Left ventricle myocardium superior (tissue), 1 donor: Measurements from ENCODE around the gene APH1A. TPM values are rescaled to one million over a fixed set of nuclear protein-coding genes. Genes with fewer than 3 reads are reported as not detected.
"Not testable (repeated sequence)": the region's sequence is repeated elsewhere in the genome, so short reads cannot be mapped to it uniquely, and the experiment has no call there.

Source experiments
- ATAC-seq: fragments of 200-7000 bp; cut with Tn5 transposase; one replicate; pipeline ENCODE4 v1.9.1; 2020; ENCODE audit warnings: mild to moderate bottlenecking, moderate library complexity
- DNase-seq: peaks from one replicate; pipeline ENCODE4 v3.0.0-alpha.2; 2020
- intact Hi-C: fragments of 100-400 bp; cut with micrococcal nuclease; formaldehyde crosslinking; loops from one replicate; pipeline ENCODE4 v1.11.0; 2022
- long read RNA-seq: library from polyadenylated mRNA; unstranded; transcript quantifications from one replicate; pipeline ENCODE4 v2.0.0, GENCODE V29; 2021
- total RNA-seq: library from RNA; stranded (reverse); fragmentation: NEBNext Ultra II Directional; extraction: Animal tissue kit (Norgen Biotek cat#: 25700); gene quantifications from one replicate; pipeline ENCODE4 v1.2.1, GENCODE V29; 2021
- donor health status: DM: no; HTN: yes; CAD: no; lungs with severe emphysema.

The APH1A gene
- total RNA-seq, result 58.5 TPM
- long read RNA-seq, transcript APH1A-203 (7 exons, 1,713 nt), result minor isoform, 5 of 19 reads
- long read RNA-seq, transcript APH1A-202 (6 exons, 2,353 nt), result major isoform, 6 of 19 reads
- long read RNA-seq, partial matches to known transcripts, result 3 of 19 reads
- long read RNA-seq, other reads (novel, unspliced or antisense), result 5 of 19 reads

DNA sequence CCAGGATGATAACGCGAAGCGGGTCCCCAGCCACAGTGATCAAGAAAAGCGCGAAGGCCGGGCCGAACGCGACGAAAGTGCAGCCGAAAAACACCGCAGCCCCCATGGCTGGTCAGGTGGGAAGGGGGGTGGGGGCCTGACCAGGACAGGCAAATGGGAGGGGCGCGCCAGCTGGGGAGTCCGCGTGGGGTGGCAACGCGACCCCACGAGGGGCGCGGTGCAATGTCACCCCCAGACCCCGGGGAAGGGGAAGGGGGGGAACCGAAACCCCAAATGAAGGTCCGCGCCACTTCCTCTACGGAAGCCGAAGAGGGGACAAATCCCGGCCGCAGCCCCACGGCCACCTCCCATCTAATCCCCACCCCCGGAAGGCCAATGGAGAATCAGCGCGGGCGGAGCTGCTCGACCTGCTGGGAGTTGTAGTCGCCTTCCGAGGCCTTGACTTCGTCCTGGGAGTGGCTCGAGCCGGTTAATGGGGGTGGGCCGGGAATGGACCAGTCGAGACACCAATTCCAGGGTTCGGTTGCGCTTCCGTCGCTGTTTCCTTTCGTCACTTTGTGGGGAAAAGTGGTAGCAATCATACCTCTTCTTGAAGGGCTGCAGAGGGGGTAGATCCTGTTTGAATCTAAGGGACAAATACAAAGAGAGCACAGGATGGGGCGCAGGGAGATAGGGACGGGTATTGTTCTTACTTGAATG, at the start of gene APH1A:
TSS of gene APH1A (minus strand) at position 312 of the 699 bp plus-strand sequence. CDS start at position 106, 206 bp downstream.
- ATAC-seq, result peak; percentile 98
- peak; percentile 96 for DNase-seq
- intact Hi-C loops, result no loop called here

DNA sequence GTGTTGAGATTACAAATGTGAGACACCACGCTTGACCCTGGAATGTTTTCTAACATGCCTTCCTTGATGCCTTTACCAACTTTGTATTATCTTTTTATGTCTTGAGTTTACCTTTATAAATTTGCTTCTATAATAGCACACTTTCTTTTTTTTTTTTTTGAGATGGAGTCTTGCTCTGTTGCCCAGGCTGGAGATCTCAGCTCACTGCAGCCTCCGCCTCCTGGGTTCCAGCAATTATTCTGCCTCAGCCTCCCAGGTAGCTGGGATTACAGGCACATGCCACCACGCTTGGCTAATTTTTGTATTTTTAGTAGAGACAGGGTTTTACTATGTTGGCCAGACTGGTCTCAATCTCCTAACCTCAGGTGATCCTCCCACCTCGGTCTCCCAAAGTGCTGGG, 45.9 kb upstream of the APH1A start:
- intact Hi-C loops, DNase-seq, ATAC-seq: not testable (repeated sequence)

DNA sequence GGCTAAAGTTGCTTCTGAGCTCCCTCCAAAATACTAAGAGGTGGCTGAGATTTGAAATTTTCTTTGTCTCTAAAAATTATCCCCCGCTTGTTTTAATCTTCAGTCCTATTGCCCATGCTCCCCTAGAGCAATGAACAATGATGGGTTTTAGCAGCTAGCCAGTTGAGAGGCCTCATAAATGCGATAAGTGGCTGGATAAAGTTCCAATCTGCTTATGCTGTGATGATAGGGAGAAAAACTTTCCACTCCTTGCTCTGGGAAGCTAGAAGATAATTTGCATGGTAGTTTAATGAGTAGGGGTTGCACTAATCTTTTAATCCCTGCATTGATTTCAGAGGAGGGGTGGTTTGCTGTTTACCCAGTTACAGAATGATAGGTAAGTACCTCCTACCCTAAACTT, 42.9 kb upstream of the APH1A start:
- intact Hi-C loops, result no loop called here
- ATAC-seq (no peak), DNase-seq (no peak)

DNA sequence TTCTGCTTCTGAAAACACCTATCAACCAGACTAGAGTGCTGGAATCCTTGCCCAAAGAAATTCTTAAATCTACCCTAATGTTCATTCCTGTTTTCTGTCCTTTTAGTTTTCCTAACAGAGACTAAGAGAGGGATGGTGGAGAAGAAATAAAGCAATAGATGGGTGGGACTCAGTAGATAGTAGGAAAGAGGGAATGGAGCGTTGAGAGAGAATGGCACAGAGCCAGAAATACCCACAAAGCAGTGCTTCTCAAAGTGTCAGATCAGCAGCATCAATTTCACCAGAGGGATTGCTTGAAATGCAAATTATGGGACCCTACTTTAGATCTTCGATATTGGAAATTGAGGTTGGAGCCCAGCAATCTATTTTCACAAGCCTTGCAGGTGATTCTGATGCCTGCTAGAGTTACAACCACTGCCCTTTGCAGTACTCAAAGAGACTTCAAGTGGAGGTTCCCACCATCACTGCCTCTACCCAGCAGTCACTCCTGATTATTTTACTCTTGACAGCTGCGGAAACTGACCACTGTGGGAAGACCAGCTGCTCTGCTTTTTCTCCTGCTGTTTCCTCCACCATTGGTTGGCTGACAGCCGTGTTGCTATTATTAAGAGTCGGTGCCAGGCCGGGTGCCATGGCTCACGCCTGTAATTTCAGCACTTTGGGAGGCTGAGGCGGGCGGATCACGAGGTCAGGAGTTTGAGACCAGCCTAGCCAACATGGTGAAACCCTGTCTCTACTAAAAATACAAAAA, 41.1 kb upstream of the APH1A start:
- DNase-seq (no peak), ATAC-seq (no peak)
- intact Hi-C loops, result no loop called here

DNA sequence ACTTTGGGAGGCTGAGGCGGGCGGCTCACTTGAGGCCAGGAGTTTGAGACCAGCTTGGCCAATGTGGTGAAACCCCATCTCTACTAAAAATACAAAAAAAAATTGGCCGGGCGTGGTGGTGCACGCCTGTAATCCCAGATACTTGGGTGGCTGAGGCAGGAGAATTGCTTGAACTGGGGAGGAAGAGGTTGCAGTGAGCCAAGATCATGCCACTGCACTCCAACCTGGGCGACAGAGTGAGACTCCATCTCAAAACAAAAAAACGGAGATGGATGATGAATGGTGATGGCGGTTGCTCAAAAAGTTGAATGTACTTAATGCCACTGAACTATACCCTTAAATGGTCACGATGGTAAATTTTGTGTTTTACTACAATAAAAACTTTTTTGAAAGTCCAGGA, 39.8 kb upstream of the APH1A start:
- DNase-seq, ATAC-seq, intact Hi-C loops: not testable (repeated sequence)

DNA sequence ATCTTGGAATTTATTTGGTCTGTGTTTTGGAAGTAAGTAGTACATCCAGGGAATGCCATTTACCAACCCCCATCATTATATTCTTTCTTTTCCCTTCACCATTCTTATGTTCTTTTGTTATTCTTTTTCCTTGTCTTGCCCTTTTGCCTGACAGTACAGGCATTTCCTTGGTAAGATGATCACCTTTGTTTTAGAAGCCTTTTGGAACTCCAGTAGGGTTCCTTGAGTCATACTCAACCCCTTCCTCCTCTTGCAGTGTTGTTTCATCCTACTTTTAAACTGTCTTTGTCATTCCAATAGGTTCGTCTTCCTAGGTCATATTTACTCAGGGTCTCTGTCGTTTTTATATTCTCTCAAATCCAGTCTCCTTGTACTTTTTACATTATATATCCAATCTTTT, 34.1 kb upstream of the APH1A start:
- ATAC-seq (no peak), DNase-seq (no peak)
- intact Hi-C loops, result no loop called here

DNA sequence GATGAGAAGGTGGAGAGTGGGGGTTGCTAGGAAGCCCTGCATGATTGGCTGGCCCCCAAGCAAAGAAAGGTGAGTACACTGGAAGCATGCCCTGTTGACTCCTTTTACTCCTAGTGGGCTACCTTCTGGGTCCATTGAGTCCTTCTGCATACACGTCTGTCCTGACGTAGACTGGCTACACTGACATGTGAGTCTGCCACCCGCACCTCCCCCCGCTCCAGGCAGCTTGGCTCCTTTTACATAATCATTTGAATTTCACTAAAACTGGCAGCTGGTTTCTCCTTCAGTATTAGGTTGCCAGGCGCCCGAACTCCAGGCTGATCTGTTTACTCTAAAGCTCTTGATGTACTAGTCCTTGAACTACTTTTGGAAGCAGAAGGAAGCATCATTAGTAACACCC, 33.5 kb upstream of the APH1A start:
- ATAC-seq, result no peak
- DNase-seq, result no peak
- intact Hi-C loops, result no loop called here

DNA sequence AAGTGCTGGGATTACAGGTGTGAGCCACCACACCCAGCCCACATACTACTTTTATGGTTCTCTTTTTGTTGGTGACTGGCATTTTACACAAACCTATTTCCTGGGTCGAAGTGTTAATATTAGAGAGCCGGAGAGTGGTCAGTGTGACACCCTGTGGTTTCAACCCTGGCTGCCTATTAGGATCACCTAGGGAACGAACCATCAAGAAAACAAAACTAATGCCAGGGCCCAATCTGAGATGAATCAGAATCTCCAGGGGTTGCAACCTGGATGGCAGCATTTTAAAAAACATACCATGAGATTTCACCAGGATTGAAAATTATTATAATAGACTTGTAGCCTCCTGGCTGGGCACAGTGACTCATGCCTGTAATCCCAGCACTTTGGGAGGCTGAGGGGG, 30.9 kb upstream of the APH1A start:
- DNase-seq (no peak), ATAC-seq (no peak)
- intact Hi-C loops, result no loop called here

DNA sequence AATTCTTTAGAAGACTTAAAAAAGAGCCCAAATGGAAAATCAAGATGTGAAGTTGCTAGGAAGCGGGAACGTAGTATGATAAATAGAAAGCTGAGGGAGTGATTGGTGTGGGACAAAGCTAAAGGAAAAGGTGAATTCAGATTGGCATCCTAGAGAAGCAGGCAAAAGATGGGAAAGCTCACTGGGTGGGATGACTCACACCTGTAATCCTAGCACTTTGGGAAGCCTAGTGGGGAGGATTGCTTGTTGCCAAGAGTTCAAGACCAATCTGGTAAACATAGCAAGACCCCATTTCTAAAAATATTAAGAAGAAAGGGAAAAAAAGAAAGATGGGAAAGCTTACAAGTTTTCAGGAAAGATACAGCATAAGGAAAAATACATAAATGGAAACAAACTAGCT, 26.7 kb upstream of the APH1A start:
- DNase-seq, result no peak
- intact Hi-C loops, result no loop called here
- ATAC-seq, result no peak

DNA sequence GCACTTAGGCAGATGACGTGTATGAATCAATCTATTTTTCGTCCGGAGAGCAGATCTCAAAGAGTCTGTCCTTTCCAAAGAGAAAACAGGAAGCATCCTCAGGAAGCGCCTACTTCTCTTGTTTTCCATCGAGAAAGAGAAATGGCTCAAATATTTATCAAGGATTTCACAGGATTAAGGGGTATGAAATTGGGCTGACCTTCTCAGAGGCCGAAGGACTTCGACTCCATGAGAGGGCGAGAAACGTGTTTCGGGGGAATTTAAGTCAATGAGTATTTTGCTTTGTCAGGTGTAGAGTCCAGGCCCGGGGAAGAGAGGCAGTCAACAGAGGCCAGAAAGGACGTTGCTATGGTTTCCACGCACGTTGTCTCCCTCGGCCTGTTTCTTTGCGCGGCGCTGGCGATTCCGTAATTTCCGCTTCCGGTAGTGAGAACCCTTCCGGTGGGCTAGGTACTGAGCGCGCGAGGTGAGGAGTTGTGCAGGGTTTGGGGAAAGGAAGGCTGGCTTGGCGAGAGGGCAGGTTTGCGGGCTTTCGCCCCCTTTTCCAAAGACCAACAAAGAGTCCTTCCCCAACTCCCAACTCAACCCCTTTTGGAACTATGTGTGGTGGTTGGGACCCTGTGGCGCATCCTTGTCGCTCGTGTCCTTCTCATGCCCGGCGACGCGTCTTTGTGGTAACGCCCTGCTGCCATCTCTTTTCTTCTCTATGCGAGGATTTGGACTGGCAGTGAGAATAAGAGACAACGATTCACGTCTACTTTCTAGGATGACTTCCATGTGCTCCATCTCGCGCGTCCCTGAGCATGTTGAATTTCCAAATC, 24.8 kb upstream of the APH1A start, which contains the start of gene MRPS21:
TSS of gene MRPS21 (plus strand) at position 429 of the 821 bp plus-strand sequence. CDS start 506 bp downstream, outside the sequence.
- DNase-seq (peak; percentile 88), ATAC-seq (peak; percentile 98)
- intact Hi-C loops, result no loop called here

DNA sequence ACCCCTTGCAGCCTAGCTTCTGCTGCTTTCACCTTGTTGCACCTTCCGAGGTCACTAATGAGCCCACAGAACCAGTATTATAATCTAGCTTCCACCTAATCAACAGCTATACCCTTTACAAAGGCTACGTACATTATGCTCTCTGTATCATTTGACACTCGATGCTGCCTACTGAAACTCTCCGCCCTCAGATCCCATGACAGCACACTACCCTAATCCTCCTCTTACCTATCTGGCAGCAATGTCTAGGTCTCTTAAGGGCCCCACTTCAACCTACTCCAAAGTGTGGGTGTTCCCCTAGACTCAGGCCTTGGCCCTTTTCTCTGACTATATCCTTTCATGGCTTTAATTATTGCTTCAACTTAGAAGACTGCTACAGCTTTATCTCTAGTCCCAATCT, 20.0 kb upstream of the APH1A start:
- no peak for DNase-seq
- intact Hi-C loops, result no loop called here
- ATAC-seq, result no peak

DNA sequence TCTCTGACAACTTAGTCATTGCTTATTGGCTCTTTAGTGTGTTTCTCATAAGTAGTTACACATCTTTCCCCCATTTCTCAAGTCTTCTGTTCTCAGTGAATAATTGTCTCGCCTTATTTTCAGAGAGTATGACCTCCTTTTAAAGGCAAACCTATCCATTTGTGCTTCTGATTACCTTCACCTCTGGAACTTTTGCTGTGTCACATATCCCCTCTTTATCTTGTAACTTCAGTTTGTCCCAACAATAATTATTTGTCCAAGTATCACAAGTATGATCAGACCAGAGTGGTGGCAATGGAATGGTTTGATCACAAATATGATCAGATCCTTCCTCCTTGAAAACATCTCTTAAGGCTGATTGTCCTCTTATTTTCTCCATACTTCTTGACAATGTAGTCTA, 19.6 kb upstream of the APH1A start:
- intact Hi-C loops, result no loop called here
- DNase-seq (no peak), ATAC-seq (no peak)

DNA sequence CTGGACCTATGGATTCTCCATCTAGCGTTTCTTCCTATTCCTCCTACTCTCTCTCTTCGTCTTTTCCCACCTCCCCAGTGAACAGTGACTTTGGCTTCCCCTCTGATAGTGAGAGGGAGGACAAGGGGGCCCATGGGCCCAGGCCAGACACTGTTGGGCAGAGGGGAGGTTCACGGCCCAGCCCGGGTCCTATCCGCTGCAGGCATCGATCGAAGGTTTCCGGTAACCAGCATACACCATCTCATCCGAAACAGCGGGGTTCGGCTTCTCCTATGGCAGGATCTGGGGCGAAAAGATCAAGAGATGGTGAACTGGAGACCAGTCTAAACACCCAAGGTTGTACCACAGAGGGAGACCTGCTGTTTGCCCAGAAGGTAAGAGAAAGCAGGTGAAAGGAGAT, 14.4 kb upstream of the APH1A start:
- ATAC-seq (no peak), DNase-seq (no peak)
- intact Hi-C loops, result no loop called here

DNA sequence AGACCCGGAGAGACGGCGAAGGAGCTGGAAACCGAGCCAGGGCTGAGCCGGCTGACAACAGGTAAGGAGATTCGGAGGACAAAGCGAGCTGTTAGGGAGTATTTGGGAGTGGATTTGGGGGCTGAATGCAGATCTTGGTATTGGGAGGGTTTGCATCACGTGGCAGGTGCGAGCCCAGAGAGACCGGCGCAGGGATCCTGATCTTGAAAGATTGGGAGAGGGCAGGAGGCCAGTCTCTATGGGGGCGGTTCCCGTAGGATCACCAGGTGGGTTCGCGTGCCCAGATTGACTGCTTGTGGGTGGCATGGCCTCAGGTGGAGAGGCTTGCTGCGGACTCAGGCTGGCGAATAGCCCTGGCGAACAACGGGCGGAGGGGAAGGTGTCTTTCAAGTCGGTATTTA, 13.7 kb upstream of the APH1A start:
- intact Hi-C loops, result no loop called here
- DNase-seq (no peak), ATAC-seq (peak; percentile 19)

DNA sequence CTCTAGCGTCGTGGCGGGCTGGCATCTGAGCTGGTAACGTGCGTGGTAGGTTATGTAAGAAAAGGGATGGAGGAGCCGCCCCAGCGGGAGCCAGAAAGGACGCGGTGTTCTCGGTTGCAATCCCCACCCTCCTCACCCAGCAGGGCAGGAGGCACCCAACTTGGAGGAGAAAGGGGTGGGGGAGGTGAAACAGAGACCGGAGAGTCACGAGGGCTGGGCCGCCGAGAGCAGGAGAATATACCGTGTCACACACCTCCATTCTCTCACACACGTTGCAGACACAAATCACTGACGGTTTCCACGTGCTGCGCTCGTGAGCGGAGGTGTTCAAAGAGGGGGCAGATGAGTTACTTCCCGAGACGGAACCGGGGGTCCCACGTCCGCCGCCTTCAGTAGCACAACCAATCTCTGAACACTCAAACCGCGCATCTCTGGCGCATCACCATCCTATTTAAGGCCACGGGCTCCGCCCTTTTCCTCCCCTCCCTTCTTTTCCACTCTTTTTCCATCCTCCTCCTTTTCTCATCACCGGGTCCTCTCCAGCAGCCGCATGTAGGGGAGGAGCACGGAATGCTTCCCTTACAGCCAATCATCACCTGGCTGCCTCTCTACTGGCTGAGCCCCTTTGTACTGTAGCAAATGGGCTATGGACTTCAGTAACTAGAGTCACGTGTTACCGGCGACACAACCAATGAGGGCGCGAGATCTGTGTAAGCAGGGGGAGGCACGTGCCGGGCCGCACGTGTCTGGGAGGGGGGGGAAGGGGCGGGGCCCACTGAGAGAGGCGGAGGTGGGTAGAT, 13.1 kb upstream of the APH1A start, which contains the start of gene CIART:
TSS of gene CIART (plus strand) at position 797 of the 800 bp plus-strand sequence. CDS start 714 bp downstream, outside the sequence.
- intact Hi-C loops, result no loop called here

DNA sequence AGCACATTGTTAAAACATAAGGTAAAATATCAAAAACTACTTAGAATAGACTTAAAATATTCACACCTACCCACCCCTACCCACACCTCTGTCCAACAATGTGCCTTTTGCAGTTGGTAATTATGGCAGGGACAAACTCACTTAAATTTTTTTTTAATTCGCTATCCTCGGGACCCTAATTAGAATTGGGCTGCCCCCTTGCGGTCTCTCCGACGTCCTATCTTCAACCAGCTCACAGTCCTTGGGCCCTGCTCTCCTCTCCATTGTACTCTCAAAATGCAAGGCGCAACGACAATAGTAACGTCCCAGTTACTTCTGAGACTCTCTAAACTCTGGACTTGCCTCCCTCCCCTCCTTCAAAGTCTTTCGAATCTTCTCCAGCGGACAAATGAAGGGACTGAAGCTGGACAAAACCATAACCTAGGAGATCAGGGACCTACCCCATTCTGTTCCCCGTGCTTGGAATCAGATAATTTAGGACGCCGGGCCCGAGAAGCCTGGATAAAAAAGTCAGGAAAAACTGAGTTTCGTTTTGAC, 12.5 kb upstream of the APH1A start:
- intact Hi-C loops, result no loop called here
- DNase-seq (peak; percentile 85), ATAC-seq (peak; percentile 73)

More for the DNA sequence above, 13.1 kb upstream of the APH1A start, which contains the start of gene CIART:
- ATAC-seq (peak; percentile 96), DNase-seq (peak; percentile 93)

DNA sequence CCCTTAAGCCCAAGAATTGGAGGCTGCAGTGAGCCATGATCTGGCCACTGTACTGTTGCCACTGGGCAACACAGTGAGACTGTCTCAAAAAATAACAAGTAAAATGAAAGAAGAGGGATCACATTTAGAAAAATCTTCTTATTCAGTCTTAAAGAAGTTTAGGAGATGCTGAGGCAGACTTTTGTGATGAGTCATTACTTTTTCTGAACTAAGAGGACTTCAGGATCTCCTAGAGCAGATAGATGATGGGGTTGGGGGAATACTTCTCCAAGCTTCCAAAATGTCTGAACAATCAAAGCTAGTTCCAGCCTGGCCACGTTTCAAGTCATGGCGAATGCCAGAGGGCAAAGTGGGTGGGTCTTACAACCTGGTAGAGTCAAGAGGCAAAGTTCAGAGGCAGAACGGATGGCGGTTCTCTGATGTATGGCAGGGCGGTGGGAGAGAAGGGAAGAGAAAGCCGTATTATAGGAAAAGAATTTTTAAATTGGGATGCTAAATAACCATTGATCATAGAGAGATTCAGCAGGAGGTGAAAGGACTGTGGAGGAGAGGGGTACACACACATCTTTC, 11.4 kb upstream of the APH1A start:
- no peak for ATAC-seq
- intact Hi-C loops, result no loop called here
- no peak for DNase-seq

DNA sequence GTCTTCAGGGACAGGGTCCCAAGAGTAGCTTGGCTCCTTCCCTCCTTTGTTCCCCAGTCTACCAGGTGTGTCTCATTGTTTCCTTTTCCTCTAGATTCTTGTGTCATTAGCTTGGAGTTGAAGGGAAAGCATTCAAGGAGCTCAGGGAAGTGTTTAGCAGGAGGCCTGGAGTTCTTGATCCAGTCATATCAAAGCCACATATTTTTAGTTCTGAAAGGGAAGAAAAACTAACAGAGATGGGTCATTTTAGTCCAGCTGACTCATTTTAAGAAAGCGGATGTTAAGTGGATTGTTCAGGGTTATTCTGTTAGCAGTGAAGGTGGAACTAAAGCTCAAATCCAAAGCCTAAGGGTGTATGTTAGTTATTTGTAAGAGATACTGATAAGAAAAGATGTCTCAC, 4.5 kb upstream of the APH1A start:
- no peak for ATAC-seq
- DNase-seq, result no peak
- intact Hi-C loops, result no loop called here
